BJ (cell line): ENCODE data around the gene MAST2. TPM values are rescaled to one million over a fixed set of nuclear protein-coding genes. Genes with fewer than 3 reads are reported as not detected.

Source experiments
- CTCF ChIA-PET: fragments of 350-600 bp; formaldehyde crosslinking; extraction: SDS; loops from one replicate; lab custom pipeline; 2021; ENCODE audit warnings: antibody characterized with exemption, inconsistent platforms; lab: Yijun Ruan, JAX
- POLR2A ChIA-PET: fragments of 300-600 bp; sonication (Branson Sonifier 250); formaldehyde crosslinking; extraction: SDS; loops from one replicate; lab custom pipeline; 2021; ENCODE audit warnings: antibody characterized with exemption; lab: Charles Lee
- DNase-seq: peaks from one replicate; pipeline ENCODE4 v3.0.0-alpha.2; 2011; ENCODE audit warnings: low read depth
- H3K27me3 ChIP-seq: 2 replicates; pipeline ENCODE4 v1.6.0; 2011; ENCODE audit warnings: low read length; ENCODE audit not compliant: control insufficient read depth, insufficient read depth
- H3K36me3 ChIP-seq: 2 replicates; pipeline ENCODE4 v1.5.1; 2011; ENCODE audit warnings: low read length; ENCODE audit not compliant: control insufficient read depth, insufficient read depth
- H3K4me3 ChIP-seq: 2 replicates; pipeline ENCODE4 v1.5.1; 2011; ENCODE audit warnings: low read depth, mild to moderate bottlenecking, control low read depth, low read length
- CTCF ChIP-seq: IDR thresholded peaks from 2 replicates; pipeline ENCODE4 v1.5.1; 2011; ENCODE audit warnings: low read depth, mild to moderate bottlenecking, control low read depth, inconsistent platforms, low read length, moderate library complexity; ENCODE audit not compliant: insufficient read depth
- polyA plus RNA-seq: library from polyadenylated mRNA; depleted of rRNA; stranded (reverse); fragments of >200 nt; gene quantifications from 2 replicates; pipeline ENCODE4 v1.2.3, GENCODE V29; 2011

Gene MAST2
- polyA plus RNA-seq, 1 experiment, result 47.2 TPM

DNA sequence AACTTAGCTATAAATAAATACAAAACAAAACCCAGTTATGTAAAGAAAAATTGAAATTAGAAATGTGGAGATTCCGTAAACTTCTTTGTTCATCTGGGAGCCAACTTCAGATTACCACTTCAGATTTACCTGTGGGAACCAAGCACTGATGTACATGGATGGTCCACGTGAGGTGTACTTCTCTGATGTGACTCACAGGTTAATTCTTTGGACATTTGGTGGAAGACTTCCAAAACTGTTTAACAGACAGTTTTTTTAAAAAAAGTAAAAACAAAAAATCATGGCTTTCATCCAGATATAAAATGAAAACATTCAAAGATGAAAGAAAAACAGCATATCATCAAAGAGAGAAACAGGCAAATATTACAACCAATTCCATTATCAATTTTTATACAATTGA, 92.0 kb downstream of the MAST2 start:
- Histone ChIP-seq H3K36me3 (no peaks in the 10 kb centered on the region), H3K4me3 (no peak overlapping the region), H3K27me3 (no peaks in the 10 kb centered on the region)
- DNase-seq, result no peak
- TF ChIP-seq CTCF, result no peak
- ChIA-PET CTCF (interaction anchor here (0.9 kb wide), 1 partner anchor 20 kb away, joined by 3 read pairs; no protein-coding TSS in a partner anchor), POLR2A (no interaction called here)

DNA sequence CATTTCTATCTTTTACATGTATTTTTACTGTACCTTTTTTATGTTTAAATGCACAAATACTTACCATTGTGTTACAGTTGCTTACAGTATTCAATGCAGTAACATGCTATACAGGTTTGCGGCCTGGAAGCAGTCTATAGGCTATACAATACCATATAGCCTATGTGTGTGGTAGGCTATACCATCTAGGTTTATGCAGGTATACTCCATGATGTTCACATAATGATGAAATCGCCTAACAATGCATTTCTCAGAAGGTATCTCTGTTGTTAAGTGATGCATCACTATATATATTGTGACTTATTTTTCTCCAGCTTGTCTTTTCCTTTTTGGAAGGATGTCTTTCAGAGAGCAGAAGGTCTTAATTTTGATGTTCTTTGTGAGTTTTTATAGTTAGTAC, 103.5 kb downstream of the MAST2 start:
- ChIA-PET POLR2A (no interaction called here), CTCF (interaction anchor here (0.8 kb wide), 1 partner anchor 10 kb away, joined by 3 read pairs; no protein-coding TSS in a partner anchor)

DNA sequence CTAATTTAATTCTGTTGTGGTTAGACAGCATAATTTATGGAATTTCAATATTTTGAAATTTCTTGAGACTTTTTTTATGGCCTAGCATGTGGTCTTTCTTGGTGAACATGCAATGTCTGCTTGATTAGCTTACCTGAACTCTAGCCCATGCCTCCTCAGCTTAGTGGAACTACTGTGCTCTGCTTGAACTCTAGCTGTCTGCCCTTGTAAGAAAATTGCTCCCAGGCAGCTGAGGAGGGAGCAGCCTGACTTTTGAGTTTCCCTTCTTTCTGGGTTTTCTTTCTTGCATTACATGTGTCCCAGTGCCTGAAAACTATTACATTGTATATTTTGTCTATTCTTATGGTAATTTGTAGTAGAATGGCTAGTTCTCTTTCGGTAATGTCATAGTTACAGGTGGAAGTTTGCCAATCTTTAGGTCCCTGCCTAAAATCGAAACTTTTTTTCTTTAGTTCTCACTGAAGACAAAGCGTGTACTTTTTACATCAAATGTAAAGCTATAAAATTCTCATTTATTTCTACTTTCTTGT, 105.3 kb downstream of the MAST2 start:
- ChIA-PET CTCF (interaction anchor here (0.9 to 1.1 kb wide), 2 partner anchors 9 to 162 kb away, joined by 3 read pairs; no protein-coding TSS in a partner anchor), POLR2A (no interaction called here)
- Histone ChIP-seq H3K36me3 (no peaks in the 10 kb centered on the region), H3K4me3 (no peak overlapping the region), H3K27me3 (no peaks in the 10 kb centered on the region)
- no peak for TF ChIP-seq CTCF
- DNase-seq, result no peak

More for the DNA sequence above, 103.5 kb downstream of the MAST2 start:
- Histone ChIP-seq H3K4me3 (no peak overlapping the region), H3K27me3 (no peaks in the 10 kb centered on the region), H3K36me3 (no peaks in the 10 kb centered on the region)
- DNase-seq, result no peak
- no peak for TF ChIP-seq CTCF

DNA sequence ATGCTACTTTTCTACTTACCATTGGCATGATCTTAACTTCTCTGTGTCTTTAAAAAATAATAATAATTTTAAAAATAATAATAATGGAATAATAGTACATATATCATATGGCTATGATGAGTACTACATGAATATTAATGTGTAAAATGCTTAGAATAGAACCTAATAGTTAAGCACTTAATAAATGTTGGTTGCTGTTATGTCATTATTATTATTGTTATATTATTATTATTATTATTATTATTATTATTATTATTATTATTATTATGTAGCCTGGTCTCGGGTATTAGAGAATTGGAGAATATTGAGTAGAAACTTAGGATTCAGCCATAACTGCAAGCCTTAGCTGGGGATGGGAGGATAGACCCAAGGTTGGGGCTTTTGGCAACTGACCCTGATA, 108.2 kb downstream of the MAST2 start:
- Histone ChIP-seq H3K27me3 (no peaks in the 10 kb centered on the region), H3K36me3 (no peaks in the 10 kb centered on the region), H3K4me3 (no peak overlapping the region)
- no peak for TF ChIP-seq CTCF
- ChIA-PET POLR2A (no interaction called here), CTCF (no interaction called here)
- no peak for DNase-seq

GRCh38 chr1:45913183-45913683, 109.8 kb downstream of the MAST2 start:
- no peak overlapping the region for H3K4me3 ChIP-seq
- no peaks in the 10 kb centered on the region for H3K27me3 ChIP-seq
- POLR2A ChIA-PET, result no interaction called here
- no peak for TF ChIP-seq CTCF
- CTCF ChIA-PET, result interaction anchor here (1.0 to 1.8 kb wide), 3 partner anchors 9 to 343 kb away, joined by 3 to 5 read pairs (median 3); no protein-coding TSS in a partner anchor
- peak; percentile 90 for DNase-seq
- H3K36me3 ChIP-seq, result no peaks in the 10 kb centered on the region
